ENCODE measurements around the gene FAM200C.

DNA sequence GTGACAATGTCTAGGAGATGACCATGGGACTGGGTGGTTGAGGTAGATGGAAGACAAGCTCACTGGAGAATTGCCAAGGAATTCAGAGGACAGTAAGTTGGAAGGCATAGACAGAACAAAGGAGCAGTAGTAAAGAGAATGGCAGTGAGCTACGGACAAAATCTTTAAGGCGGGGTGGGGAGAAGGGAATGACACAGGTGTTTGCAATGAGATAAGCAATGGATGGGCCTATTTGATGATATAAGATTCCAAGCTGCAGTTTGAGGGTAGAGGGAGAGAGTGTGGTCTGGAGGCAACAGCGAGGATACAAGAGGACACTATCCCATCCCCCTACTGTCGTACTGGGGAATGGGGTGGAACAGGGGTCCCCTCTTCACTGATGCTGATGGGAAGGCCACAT is 36.2 kb upstream of the FAM200C start:
- TF ChIP-seq ZNF274 (IDR thresholded peaks at IDR 0.05; ENCODE audit: low read depth, low read length) (no peak), YY1 (IDR thresholded peaks at IDR 0.05; ENCODE audit: insufficient read depth, insufficient read length) (no peak), SUZ12 (IDR thresholded peaks at IDR 0.05; ENCODE audit: extremely low read depth, insufficient read depth, insufficient read length) (no peak)

All from NT2/D1 (cell line).